ENCODE results near the gene ADISSP. TPM values are rescaled to one million over a fixed set of nuclear protein-coding genes. Genes with fewer than 3 reads are reported as not detected.

The ADISSP gene
- total RNA-seq, 1 donor from 2014 or later, result 48.4 TPM

GRCh38 chr20:3752386-3752759 lies 15.2 kb downstream of the ADISSP start:
- DNase-seq (ENCODE audit: low spot score in 2 of 2), result no peak
- Histone ChIP-seq H3K36me3 (no peaks in the 10 kb centered on the region), H3K4me3 (peak overlapping the region; percentile 57 to 68), H3K27ac (no peak overlapping the region), H3K4me1 (peaks cover 3 to 8% of the 10 kb centered on the region in 2 donors), H3K9me3 (no peaks in the 10 kb centered on the region), H3K27me3 (no peaks in the 10 kb centered on the region)
- intact Hi-C loops (cut with DNase I), result loop anchor here (2.0 kb wide), 2 partner anchors 14 to 28 kb away; partner anchors contain the start of genes ADISSP and SPEF1
- no peak for TF ChIP-seq CTCF (IDR thresholded peaks at IDR 0.05)

GRCh38 chr20:3751675-3752385 lies 15.7 kb downstream of the ADISSP start:
- H3K4me1 ChIP-seq, result peaks cover 3 to 8% of the 10 kb centered on the region in 2 donors
- H3K27me3 ChIP-seq, result no peaks in the 10 kb centered on the region
- peak in 1 of 2 donors; percentile 83 for DNase-seq (ENCODE audit: low spot score in 2 of 2)
- no peaks in the 10 kb centered on the region for H3K9me3 ChIP-seq
- no peak for TF ChIP-seq CTCF (IDR thresholded peaks at IDR 0.05)
- H3K4me3 ChIP-seq, result peak overlapping the region; percentile 57 to 68
- intact Hi-C loops (cut with DNase I), result loop anchor here (2.0 kb wide), 2 partner anchors 15 to 29 kb away; partner anchors contain the start of genes ADISSP and SPEF1
- no peak overlapping the region for H3K27ac ChIP-seq
- no peaks in the 10 kb centered on the region for H3K36me3 ChIP-seq

GRCh38 chr20:3751305-3751674 lies 16.3 kb downstream of the ADISSP start:
- intact Hi-C loops (cut with DNase I), result no loop called here

GRCh38 chr20:3749689-3750531 lies 17.6 kb downstream of the ADISSP start:
- peak overlapping the region; percentile 25 to 33 for H3K4me3 ChIP-seq
- intact Hi-C loops (cut with DNase I), result loop anchor here (2.0 kb wide), 1 partner anchor 73 kb away; no protein-coding TSS in a partner anchor
- DNase-seq (ENCODE audit: low spot score in 2 of 2), result no peak

More at GRCh38 chr20:3751305-3751674, 16.3 kb downstream of the ADISSP start:
- TF ChIP-seq CTCF (IDR thresholded peaks at IDR 0.05), result no peak
- Histone ChIP-seq H3K36me3 (no peaks in the 10 kb centered on the region), H3K4me1 (peaks cover 3 to 8% of the 10 kb centered on the region in 2 donors), H3K4me3 (peak overlapping the region; percentile 57 to 68), H3K9me3 (no peaks in the 10 kb centered on the region), H3K27ac (no peak overlapping the region), H3K27me3 (no peaks in the 10 kb centered on the region)
- DNase-seq (ENCODE audit: low spot score in 2 of 2), result no peak

More at GRCh38 chr20:3749689-3750531, 17.6 kb downstream of the ADISSP start:
- no peaks in the 10 kb centered on the region for H3K36me3 ChIP-seq
- H3K4me1 ChIP-seq, result peaks cover 3 to 8% of the 10 kb centered on the region in 2 donors
- no peaks in the 10 kb centered on the region for H3K9me3 ChIP-seq
- peak; percentile 37 to 72 (median 65) for TF ChIP-seq CTCF (IDR thresholded peaks at IDR 0.05)
- H3K27ac ChIP-seq, result no peak overlapping the region
- no peaks in the 10 kb centered on the region for H3K27me3 ChIP-seq
